Ishikawa (cell line): ENCODE measurements around the gene OBSCN.

Source experiments
- CEBPB ChIP-seq: IDR thresholded peaks from 2 replicates; pipeline ENCODE4 v1.6.1; 2012
- CREB1 ChIP-seq: IDR thresholded peaks from 2 replicates; pipeline ENCODE4 v1.6.1; 2012; ENCODE audit warnings: low read depth
- EGR1 ChIP-seq: IDR thresholded peaks from 2 replicates; pipeline ENCODE4 v1.6.1; 2012
- EP300 ChIP-seq: IDR thresholded peaks from 2 replicates; pipeline ENCODE4 v1.6.1; 2012; ENCODE audit warnings: borderline replicate concordance
- FOXM1 ChIP-seq: IDR thresholded peaks from 2 replicates; pipeline ENCODE4 v1.6.1; 2012; ENCODE audit warnings: low read depth, borderline replicate concordance
- NFIC ChIP-seq: IDR thresholded peaks from 2 replicates; pipeline ENCODE4 v1.6.1; 2012
- RAD21 ChIP-seq: IDR thresholded peaks from 2 replicates; pipeline ENCODE4 v1.6.1; 2012; ENCODE audit warnings: low read depth
- TAF1 ChIP-seq: IDR thresholded peaks from 2 replicates; pipeline ENCODE4 v1.6.1; 2012; ENCODE audit warnings: low read depth, mild to moderate bottlenecking
- TCF12 ChIP-seq: IDR thresholded peaks from 2 replicates; pipeline ENCODE4 v1.6.1; 2012; ENCODE audit warnings: low read depth
- TEAD4 ChIP-seq: IDR thresholded peaks from 2 replicates; pipeline ENCODE4 v1.6.1; 2012
- YY1 ChIP-seq: IDR thresholded peaks from 2 replicates; pipeline ENCODE4 v1.6.1; 2012; ENCODE audit warnings: low read depth
- ZBTB7A ChIP-seq: IDR thresholded peaks from 2 replicates; pipeline ENCODE4 v1.6.1; 2012; ENCODE audit warnings: low read depth
- TF ChIP-seq, protein P1 (sequence below): IDR thresholded peaks from 2 replicates; pipeline ENCODE4 v1.6.1; 2012; ENCODE audit warnings: low read depth, mild to moderate bottlenecking
- TF ChIP-seq, protein P2 (sequence below): IDR thresholded peaks from 2 replicates; pipeline ENCODE4 v1.6.1; 2012
- TF ChIP-seq, protein P3 (sequence below): IDR thresholded peaks from 2 replicates; pipeline ENCODE4 v1.6.1; 2012

Gene OBSCN

DNA sequence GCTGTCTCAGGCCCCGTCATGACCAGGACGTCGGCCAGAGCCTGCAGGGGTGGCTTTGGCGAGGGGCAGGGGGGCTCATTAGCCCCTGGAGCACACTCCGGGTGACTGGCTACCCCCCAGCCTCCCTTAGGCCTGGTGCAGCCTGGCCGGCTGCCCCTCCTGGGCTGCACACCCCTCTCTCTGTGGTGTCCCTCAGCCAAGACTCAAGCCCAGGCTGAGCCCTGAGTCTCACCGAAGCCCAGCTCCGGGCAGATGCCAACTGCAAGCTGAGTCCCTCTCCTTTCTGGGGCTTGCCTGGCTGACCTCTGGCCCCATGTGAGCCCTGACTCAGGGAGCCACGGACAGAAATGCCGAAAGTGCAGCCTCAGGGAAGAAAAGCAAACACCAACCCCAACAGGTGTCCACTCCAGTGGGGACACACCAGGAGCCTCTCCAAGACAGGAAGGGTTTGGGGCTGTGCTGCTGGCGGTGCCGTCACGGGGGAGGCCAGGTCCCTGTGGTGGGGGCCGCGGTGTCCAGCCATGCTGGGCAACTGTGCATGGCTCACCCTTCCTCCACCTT lies 47.6 kb upstream of the OBSCN start:
- no peak for TF ChIP-seq EP300
- no peak for TF ChIP-seq TAF1
- TF ChIP-seq TCF12: no peak
- TF ChIP-seq, protein P1, sequence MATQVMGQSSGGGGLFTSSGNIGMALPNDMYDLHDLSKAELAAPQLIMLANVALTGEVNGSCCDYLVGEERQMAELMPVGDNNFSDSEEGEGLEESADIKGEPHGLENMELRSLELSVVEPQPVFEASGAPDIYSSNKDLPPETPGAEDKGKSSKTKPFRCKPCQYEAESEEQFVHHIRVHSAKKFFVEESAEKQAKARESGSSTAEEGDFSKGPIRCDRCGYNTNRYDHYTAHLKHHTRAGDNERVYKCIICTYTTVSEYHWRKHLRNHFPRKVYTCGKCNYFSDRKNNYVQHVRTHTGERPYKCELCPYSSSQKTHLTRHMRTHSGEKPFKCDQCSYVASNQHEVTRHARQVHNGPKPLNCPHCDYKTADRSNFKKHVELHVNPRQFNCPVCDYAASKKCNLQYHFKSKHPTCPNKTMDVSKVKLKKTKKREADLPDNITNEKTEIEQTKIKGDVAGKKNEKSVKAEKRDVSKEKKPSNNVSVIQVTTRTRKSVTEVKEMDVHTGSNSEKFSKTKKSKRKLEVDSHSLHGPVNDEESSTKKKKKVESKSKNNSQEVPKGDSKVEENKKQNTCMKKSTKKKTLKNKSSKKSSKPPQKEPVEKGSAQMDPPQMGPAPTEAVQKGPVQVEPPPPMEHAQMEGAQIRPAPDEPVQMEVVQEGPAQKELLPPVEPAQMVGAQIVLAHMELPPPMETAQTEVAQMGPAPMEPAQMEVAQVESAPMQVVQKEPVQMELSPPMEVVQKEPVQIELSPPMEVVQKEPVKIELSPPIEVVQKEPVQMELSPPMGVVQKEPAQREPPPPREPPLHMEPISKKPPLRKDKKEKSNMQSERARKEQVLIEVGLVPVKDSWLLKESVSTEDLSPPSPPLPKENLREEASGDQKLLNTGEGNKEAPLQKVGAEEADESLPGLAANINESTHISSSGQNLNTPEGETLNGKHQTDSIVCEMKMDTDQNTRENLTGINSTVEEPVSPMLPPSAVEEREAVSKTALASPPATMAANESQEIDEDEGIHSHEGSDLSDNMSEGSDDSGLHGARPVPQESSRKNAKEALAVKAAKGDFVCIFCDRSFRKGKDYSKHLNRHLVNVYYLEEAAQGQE: no peak
- TF ChIP-seq NFIC: no peak
- TF ChIP-seq, protein P2, sequence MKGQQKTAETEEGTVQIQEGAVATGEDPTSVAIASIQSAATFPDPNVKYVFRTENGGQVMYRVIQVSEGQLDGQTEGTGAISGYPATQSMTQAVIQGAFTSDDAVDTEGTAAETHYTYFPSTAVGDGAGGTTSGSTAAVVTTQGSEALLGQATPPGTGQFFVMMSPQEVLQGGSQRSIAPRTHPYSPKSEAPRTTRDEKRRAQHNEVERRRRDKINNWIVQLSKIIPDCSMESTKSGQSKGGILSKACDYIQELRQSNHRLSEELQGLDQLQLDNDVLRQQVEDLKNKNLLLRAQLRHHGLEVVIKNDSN: no peak
- TF ChIP-seq TEAD4: no peak
- TF ChIP-seq CREB1: no peak
- no peak for TF ChIP-seq ZBTB7A
- no peak for TF ChIP-seq YY1
- TF ChIP-seq CEBPB: no peak
- TF ChIP-seq, protein P3, sequence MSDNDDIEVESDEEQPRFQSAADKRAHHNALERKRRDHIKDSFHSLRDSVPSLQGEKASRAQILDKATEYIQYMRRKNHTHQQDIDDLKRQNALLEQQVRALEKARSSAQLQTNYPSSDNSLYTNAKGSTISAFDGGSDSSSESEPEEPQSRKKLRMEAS: no peak
- TF ChIP-seq RAD21: no peak
- TF ChIP-seq EGR1: no peak
- TF ChIP-seq FOXM1: no peak

DNA sequence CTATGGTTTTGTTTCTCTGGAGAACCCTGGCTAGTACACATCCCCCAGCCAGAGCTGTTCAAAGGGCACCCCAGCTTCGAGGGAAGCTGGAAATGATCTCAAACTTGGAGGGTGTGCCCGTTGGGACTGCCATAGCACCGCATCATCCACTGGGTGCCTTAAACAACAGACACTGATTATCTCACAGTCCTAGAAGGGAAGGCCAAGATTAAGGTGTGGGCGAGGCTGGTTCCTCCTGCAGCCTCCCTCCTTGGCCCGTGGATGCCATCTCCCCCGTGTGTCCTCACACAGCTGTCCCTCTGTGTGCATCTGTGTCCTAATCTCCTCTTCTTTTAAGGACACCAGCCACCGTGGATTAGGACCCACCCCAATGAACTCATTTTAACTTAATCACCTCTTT lies 46.5 kb upstream of the OBSCN start:
- TF ChIP-seq TEAD4 (no peak), ZBTB7A (no peak), EGR1 (no peak), FOXM1 (no peak), TCF12 (no peak), YY1 (no peak), TAF1 (no peak), RAD21 (no peak), CEBPB (no peak), NFIC (no peak), EP300 (no peak)
- TF ChIP-seq, protein P1: no peak
- TF ChIP-seq, protein P3: no peak

DNA sequence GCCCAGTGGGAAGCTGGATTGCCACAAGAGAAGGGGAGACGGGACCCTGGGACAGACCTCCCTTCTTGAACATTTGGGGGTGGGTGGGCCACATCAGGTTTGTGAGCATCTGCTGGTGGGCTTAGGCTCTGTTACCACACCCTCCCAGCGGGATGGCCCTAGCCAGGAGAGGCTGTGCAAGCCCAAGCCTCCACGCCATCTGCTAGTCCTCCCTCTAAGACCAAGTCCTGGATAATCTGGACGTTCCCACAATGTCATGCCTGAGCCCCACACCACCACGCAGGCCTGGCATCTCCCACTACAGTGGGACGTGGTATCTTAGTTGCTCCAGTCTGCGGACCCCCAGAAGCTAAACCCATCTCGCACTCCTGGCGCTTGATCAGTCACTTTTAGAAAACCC lies 46.0 kb upstream of the OBSCN start:
- TF ChIP-seq TEAD4: no peak
- TF ChIP-seq, protein P3: no peak
- no peak for TF ChIP-seq FOXM1
- no peak for TF ChIP-seq TCF12
- TF ChIP-seq YY1: no peak
- TF ChIP-seq CREB1: no peak
- no peak for TF ChIP-seq NFIC
- TF ChIP-seq EP300: no peak
- TF ChIP-seq ZBTB7A: no peak
- TF ChIP-seq EGR1: no peak
- no peak for TF ChIP-seq TAF1
- TF ChIP-seq, protein P2: no peak
- no peak for TF ChIP-seq RAD21
- TF ChIP-seq, protein P1: no peak
- no peak for TF ChIP-seq CEBPB

DNA sequence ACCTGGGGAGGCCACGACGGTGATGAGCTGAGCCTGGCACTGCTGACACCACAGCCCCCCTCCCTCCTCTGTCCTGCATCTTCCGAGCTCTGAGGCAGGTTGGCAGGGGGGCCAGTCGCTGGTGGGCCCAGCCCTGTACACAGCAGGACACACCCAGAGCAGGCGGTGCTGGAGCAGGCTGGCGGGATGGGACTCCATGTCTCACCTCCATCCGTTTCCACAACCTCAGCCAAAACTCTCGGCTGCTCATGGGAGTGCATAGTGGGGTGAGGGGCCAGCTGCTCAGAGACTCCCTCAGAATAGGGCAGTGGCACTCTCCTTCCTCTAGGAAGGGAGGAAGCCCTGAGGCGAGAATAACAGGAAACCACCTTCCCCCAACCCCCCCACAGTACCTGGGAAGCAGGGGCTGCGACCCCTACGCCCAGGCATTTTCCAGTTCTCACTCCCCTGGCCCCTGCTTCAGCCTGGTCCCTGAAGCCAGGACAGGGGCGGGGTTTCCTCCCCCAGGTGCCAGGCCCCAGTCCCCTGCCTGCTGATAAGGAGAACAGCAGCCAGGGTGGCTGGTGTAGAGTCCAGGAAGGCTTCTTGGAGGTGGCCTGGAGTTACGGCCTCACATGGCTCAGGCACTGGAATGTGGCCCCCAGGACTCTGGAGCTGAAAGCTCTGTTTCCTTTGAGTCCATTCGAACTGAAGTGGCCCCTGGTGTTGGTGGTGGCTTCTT lies 45.4 kb upstream of the OBSCN start:
- TF ChIP-seq, protein P1: no peak
- TF ChIP-seq YY1 (no peak), TCF12 (no peak)
- TF ChIP-seq, protein P3: no peak
